ENCODE data around the gene PLPPR2.
"Not testable (repeated sequence)": the region's sequence is repeated elsewhere in the genome, so short reads cannot be mapped to it uniquely, and the experiment has no call there.

The PLPPR2 gene

GRCh38 chr19:11390933-11391680, 35.9 kb downstream of the PLPPR2 start:
- in situ Hi-C loops (cut with MboI; ENCODE audit: low sequenced_read_pairs), result no loop called here

- in situ Hi-C loops (cut with MboI; ENCODE audit: low sequenced_read_pairs), result no loop called here
Measured at GRCh38 chr19:11397089-11397610, 41.9 kb downstream of the PLPPR2 start.

DNA sequence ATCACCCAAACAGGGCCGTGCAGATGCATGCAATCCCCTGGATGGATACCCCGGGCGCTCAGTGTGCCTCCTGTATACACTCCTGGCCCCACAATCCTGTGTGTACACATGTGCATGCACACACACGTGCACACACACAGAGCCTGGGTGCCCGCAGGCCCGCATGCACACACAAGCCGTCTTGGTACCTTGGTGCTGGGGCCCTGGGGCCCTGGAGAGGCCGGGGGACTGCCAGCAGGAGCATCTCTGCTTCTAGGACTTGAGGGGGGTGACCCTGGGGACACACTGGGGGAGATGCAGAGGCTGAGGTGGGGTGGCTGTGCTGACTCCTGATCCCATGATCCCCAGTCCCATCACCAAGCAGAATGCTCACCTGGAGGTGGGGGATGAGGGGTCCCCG, 44.4 kb downstream of the PLPPR2 start:
- in situ Hi-C loops (cut with MboI; ENCODE audit: low sequenced_read_pairs), result no loop called here

DNA sequence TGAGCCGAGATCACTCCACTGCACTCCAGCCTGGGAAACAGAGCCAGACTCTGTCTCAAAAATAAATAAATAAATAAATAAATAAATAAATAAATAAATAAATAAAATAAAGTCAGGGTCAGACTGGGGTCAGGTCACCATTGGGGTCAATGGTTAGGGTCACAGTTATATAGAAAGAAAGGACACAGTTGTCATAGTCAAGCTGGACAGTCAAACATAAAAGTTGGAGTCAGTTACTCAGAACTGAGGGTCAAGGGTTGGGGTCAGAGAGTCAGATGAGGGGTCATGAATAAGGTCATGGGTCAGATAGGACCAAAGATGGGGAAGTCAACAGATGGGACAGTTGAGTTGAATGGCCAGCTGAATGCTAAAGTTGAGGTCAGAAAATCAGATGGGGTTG, 45.6 kb downstream of the PLPPR2 start:
- in situ Hi-C loops (cut with MboI; ENCODE audit: low sequenced_read_pairs), result no loop called here

DNA sequence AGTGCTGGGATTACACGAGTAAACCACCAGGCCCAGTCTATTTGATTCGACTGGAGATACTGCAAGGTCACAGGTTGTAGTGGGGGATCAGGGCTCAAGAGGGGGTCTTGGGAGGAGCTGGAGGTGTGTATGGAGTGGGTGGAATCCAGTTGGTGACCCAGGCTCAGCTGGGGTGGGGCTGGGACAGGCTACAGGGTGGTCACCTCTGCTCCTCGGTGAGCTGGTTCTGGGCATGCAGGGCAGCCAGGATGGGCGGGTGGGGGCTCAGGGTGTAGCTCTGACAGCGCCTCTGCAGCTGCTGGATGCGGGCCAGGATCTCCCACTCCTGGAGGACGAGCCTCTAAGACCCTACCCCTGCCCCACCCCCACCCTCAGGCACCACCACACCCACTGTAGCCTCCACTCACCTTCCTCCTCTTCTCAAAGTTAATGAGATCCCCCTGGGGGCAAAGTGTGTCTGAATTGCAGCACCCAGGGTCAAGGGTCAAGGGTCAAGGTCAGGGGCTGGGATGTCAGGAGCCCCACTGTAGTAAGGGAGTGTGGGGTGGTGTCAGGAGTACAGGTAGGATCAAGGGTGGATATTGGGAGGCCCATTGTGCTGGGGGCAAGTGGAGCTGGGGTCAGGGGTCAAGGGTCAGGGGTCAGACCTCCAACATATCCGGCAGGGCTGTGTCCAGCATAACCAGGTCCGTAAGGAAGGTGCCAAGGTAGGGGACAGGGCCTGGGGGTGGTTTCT, 46.7 kb downstream of the PLPPR2 start:
- in situ Hi-C loops (cut with MboI; ENCODE audit: low sequenced_read_pairs), result no loop called here

DNA sequence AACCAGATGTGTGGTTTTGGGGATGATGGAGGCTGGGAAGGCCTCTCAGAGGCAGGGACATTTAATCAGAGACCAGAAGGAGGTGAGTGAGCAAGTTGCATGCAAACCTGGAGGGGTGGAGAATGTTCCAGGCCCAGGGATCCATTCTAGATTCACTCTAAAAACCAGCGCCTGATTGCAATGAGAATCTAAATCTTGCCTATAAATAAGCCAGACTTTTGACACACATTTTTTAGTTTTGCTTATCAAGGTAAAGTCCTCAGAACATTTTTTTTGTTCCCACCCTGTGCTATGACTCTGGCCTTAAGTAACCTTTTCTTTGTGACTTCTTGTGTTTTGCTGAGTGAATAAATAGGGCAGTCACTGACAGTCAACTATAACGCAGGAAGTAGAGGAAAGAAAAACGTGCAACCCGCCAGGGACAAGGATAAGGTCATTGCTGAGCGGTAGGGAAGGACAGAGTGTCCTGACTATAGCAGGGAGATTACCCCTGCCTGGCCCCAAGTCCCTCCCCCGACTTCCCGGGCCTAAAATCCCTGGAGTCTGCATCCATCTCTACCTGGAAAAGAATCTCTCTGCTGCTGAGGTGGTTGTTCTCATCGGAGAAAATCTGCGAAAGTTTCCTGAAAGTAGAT, 49.5 kb downstream of the PLPPR2 start:
- in situ Hi-C loops (cut with MboI; ENCODE audit: low sequenced_read_pairs), result no loop called here

DNA sequence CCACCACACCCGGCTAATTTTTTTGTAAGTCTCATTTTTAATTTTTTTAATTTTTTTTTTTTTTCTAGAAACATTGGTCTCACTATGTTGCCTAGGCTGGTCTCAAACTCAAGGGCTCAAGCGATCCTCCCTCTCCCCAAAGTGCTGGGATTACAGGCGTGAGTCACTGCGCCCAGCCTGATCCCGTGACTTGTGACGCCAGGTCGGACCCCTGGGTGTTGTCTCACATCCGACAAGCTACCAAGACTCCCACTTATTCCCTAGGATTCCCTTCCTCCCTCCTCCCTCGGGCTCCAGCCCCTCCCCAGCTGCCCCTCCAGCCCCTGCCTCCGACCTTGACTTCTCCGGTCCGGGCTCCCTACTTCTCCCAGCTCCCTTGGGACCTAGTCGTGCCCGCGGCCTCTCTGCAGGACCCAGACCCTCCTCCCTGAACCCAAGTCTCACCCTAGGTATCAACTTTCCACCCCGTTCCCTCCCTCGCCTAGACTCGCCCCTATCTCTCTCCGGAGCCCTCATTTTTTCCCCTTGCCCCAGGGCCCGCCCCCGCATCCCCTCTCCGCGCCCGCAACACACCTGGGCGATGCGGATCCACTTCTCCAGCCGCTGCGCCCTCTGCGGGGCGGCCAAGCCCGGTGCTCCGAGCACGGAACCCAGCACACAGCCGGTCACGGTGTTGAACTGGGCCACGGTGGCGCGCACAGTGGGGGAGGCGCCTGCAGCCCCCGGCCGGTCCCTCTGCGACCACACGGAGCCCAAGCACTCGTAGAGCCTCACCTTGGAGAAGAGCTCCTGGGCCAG, 50.8 kb downstream of the PLPPR2 start:
- in situ Hi-C loops (cut with MboI; ENCODE audit: low sequenced_read_pairs), result no loop called here

DNA sequence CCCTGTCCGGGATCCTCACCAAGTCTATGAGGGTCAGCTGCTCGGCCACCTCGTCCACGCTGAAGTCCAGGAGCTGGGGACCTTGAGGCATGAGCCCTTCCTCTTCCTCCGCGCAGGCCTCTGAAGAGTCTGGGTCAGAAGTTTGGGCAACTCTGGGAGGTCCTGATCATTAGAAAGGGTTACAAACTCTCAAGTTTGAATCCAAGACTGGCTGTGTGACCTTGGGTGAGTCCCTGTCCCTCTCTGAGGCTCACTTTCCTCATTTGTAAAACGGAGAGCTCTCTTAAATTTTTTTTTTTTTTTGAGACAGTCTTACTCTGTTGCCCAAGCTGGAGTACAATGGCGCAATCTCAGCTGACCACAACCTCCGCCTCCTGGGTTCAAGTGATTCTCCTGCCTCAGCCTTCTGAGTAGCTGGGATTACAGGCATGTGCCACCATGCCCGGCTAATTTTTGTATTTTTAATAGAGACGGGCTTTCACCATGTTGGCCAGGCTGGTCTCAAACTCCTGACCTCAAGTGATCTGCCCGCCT, 51.5 kb downstream of the PLPPR2 start:
- in situ Hi-C loops (cut with MboI; ENCODE audit: low sequenced_read_pairs), result not testable (repeated sequence)

- in situ Hi-C loops (cut with MboI; ENCODE audit: low sequenced_read_pairs), result no loop called here
Measured at GRCh38 chr19:11408591-11408990, 53.4 kb downstream of the PLPPR2 start.

GRCh38 chr19:11410682-11411081, 55.5 kb downstream of the PLPPR2 start:
- in situ Hi-C loops (cut with MboI; ENCODE audit: low sequenced_read_pairs), result no loop called here

DNA sequence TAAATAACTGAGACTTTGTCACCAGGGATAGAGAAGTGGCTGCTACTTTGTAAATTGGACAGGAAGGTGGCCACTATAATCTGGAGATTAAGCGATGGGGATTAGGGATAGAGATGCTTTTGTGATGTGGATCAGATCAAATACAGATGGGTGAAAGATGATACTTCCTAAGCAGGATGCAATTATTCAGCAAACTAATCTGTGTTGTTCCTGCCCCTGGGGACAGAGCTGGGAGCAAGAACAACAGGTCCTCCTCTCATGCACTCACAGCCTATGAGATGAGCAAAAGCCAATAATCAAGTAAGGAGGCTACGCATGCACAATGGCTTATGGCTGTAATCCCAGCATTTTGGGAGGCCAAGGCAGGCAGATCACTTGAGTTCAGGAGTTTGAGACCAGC, 59.3 kb downstream of the PLPPR2 start:
- in situ Hi-C loops (cut with MboI; ENCODE audit: low sequenced_read_pairs), result no loop called here
